ENCODE results near the gene LPP.
A peak's percentile ranks its signal among the peaks of the same experiment; 100 is the strongest.

LPP gene

DNA sequence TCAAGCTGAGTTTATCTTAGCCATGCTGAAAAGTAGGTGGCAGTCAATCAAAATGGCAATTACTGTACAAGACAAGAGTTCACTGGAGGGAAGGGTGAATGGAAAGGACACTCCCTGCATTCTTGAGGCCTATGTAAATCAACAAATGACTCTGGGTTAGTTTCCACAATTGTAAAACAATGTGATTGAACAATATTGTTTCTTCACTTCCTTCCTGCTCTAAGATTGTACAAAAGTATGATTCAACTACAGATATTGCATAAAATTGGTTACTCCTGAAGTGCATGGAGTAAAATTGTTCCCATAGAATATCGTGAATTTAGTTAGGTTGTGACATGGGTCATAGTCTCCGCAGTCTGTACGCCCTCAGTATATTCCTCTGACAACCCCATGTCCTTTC lies 277.6 kb downstream of the LPP start:
- ChIA-PET POLR2A (ENCODE audit: low non-redundant PET) (no interaction called here), CTCF (interaction anchor here (0.6 to 0.7 kb wide), 2 partner anchors 74 to 284 kb away, joined by 3 to 4 read pairs; no protein-coding TSS in a partner anchor)
- H3K27ac ChIP-seq = no peak overlapping the region
- peak; percentile 48 for DNase-seq (ENCODE audit: low spot score)
- TF ChIP-seq, protein P1, sequence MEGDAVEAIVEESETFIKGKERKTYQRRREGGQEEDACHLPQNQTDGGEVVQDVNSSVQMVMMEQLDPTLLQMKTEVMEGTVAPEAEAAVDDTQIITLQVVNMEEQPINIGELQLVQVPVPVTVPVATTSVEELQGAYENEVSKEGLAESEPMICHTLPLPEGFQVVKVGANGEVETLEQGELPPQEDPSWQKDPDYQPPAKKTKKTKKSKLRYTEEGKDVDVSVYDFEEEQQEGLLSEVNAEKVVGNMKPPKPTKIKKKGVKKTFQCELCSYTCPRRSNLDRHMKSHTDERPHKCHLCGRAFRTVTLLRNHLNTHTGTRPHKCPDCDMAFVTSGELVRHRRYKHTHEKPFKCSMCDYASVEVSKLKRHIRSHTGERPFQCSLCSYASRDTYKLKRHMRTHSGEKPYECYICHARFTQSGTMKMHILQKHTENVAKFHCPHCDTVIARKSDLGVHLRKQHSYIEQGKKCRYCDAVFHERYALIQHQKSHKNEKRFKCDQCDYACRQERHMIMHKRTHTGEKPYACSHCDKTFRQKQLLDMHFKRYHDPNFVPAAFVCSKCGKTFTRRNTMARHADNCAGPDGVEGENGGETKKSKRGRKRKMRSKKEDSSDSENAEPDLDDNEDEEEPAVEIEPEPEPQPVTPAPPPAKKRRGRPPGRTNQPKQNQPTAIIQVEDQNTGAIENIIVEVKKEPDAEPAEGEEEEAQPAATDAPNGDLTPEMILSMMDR (conservative IDR thresholded peaks at IDR 0.05; ENCODE audit: low read depth) = no peak

DNA sequence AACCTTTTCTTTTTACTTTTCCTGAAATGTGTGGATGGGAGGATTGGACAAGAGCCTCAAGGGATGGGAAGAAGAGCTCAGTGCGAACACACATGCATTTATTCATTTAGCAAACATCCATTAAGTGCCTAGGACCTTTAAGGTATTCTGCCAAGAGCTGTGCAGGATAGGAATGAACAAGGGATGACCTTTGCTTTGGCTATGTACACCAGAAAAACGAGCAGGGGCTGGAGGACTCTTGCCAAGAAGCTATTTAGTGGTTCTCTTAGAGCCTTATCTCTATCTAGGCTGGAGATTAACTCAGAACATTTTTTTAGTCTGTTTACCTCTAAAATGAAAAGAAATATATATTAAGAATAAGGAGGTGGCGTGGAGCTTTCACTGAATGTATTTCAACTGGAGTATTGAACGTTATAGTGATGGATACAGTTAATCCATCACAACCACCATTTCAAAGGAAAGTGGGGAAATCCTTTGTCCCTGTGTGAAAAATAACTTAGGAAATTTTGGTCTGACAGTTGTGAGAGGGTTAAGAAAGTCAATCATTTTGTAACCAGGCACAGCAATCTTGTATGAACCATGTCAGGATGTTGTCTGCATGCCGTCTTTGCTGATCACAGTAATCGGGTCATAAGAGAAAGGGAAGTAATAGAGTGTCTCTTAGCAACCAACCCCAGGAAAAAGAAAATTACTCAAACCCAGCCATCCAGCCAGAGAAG lies 279.0 kb downstream of the LPP start:
- no peak for DNase-seq (ENCODE audit: low spot score)
- ChIA-PET CTCF (no interaction called here), POLR2A (ENCODE audit: low non-redundant PET) (interaction anchor here (0.6 kb wide), 2 partner anchors 274 to 1069 kb away, joined by 4 read pairs; no protein-coding TSS in a partner anchor)
- no peak overlapping the region for H3K27ac ChIP-seq
- TF ChIP-seq, protein P1 (conservative IDR thresholded peaks at IDR 0.05; ENCODE audit: low read depth) = no peak

DNA sequence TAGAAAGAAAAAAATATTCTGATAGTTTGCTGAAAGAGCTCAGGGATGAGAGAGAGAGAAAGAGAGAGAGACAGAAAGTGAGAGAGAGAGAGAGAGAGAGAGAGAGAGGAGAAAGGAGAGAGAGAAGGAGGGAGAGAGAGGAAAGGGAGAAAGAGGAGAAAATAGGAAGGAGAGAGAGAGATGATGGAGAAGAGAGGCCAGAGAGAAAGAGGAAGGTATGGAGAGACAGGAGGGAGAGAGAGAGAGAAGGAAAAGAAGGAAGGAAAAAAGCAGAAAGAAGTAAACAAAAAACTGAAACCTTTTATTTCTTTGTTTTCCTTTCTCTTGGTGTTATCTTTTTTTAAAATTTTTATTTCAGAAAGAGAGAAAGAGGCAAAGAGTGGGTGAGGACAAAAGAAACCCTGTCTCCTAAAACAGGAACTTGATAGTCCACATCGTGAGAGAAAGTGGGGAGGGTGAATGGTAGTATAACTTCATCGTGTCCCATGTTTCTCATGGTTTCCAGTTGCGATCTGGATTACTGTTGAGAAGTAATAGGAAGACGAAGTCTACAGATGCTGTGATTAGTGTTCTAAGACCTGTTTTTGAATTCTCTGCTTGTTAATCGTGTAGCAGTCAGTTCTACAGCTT lies 279.7 kb downstream of the LPP start:
- H3K27ac ChIP-seq = no peak overlapping the region
- DNase-seq (ENCODE audit: low spot score) = no peak
- ChIA-PET POLR2A (ENCODE audit: low non-redundant PET) (interaction anchor here (0.6 kb wide), 1 partner anchor 1068 kb away, joined by 4 read pairs; no protein-coding TSS in a partner anchor), CTCF (no interaction called here)
- TF ChIP-seq, protein P1 (conservative IDR thresholded peaks at IDR 0.05; ENCODE audit: low read depth) = no peak

DNA sequence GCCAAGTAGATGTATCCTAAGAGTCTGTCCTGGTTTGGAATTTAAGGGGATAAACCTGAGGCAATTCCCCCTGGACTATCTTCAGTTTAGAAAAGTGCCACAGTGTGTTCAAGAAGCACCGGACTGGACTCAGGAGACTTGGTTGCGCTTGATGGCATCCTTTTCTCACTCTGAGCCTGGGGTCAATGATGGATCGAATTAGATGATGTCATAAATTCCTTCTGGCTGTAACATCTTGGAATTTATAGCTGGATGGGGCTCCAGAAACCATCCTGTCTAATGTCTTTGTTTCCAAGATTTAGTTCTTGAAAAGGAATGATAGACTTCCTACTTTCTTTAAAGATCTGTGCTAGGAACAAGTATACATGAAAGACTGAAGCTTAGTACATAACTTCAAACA lies 280.6 kb downstream of the LPP start:
- TF ChIP-seq, protein P1 (conservative IDR thresholded peaks at IDR 0.05; ENCODE audit: low read depth) = no peak
- no peak overlapping the region for H3K27ac ChIP-seq
- CTCF ChIA-PET = no interaction called here
- no peak for DNase-seq (ENCODE audit: low spot score)
- POLR2A ChIA-PET (ENCODE audit: low non-redundant PET) = no interaction called here

DNA sequence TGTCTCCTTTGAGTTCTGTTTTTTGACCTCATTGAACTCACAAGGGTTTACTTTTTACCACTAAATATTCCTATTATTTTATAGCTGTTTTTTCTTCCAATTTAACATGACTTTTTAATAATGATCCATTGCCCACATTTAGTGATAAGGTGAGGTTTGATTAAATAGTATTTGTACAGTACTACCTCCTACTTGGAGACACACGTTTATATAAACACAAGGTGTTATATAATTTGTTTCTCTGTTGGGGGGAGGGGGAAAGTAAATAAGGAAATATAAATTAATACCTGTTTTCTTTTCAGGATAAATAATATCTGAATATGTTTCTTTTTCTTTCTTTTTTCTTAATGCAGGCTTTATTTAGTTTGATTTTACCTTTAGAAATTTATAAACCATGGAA lies 281.3 kb downstream of the LPP start:
- DNase-seq (ENCODE audit: low spot score) = no peak
- H3K27ac ChIP-seq = no peak overlapping the region
- POLR2A ChIA-PET (ENCODE audit: low non-redundant PET) = no interaction called here
- TF ChIP-seq, protein P1 (conservative IDR thresholded peaks at IDR 0.05; ENCODE audit: low read depth) = no peak
- CTCF ChIA-PET = interaction anchor here (0.7 kb wide), 1 partner anchor 597 kb away, joined by 3 read pairs; no protein-coding TSS in a partner anchor

DNA sequence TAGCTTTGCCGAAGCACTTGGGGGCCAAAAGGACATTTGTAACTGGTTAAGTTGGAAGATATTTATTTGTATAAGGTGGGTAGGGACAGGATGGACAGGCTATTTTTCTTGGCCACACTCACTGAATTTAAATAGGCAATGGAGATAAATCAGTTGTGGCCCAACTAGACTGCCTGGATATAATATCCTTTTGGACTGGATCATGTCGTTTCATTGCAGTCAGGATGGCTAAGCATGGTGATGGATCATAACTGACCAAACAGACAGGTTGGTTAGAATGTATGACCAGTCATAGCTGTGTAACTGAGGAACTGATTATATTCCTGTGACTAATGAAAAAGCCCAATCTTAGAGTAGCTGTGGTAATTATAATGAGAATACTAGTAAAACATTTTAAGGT lies 284.0 kb downstream of the LPP start:
- H3K27ac ChIP-seq = no peak overlapping the region
- TF ChIP-seq, protein P1 (conservative IDR thresholded peaks at IDR 0.05; ENCODE audit: low read depth) = no peak
- DNase-seq (ENCODE audit: low spot score) = no peak
- POLR2A ChIA-PET (ENCODE audit: low non-redundant PET) = no interaction called here
- CTCF ChIA-PET = interaction anchor here (0.7 kb wide), 1 partner anchor 102 kb away, joined by 3 read pairs; no protein-coding TSS in a partner anchor
